Measurements from ENCODE around the gene UGT1A4.
A peak's percentile ranks its signal among the peaks of the same experiment; 100 is the strongest.
"Not testable (repeated sequence)": the region's sequence is repeated elsewhere in the genome, so short reads cannot be mapped to it uniquely, and the experiment has no call there.

Gene UGT1A4

DNA sequence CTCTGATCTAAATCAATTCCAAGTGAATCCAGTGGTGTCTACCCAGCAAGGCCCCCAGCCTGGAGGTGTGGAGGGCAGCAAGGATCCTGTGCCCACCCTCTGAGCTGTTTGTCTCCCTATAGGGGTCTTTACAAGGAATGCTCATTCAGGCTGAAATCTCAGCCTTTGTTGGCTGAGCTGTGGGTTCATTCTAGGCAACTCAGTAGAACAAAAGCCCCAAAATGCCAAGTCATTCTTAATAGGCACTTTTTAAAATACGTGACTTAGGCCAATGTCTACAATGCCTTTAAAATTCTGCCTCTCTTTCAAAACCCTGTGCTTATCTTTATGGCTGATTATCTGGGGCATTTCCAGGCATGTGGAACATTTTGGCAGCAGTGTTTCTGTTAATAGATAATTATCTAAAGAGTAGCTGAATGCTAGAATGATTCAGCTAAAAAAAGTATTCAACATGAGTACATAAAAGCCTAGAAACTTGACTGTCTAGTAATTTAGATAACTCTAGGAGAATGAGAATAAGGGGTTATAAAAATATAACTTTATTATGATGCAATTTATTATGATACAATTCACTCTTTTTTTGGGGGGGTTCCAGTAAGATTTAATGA, 18.4 kb upstream of the UGT1A4 start:
- DNase-seq, result no peak

DNA sequence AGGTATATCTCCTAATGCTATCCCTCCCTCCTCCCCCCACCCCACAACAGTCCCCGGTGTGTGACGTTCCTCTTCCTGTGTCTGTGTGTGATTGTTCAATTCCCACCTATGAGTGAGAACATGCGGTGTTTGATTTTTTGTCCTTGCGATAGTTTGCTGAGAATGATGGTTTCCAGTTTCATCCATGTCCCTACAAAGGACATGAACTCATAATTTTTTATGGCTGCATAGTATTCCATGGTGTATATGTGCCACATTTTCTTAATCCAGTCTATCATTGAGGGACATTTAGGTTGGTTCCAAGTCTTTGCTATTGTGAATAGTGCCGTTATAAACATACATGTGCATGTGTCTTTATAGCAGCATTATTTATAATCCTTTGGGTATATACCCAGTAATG, 17.7 kb upstream of the UGT1A4 start:
- not testable (repeated sequence) for DNase-seq

DNA sequence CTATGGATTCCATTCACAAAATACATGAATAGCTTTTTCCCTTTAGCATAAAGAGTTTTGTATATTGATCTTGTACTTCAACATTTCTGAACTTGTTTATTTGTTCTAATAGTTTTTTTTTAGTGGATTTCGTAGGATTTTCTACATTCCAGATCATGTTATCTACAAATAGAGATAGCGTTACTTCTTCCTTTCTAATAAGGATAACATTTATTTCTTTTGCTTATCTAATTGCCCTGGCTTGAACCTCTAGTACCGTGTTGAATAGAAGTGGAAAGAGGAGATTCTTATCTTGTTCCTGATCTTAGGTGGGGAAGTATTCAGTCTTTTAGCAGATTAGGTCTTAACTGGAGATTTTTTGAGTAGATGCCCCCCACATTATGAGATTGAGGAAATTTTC, 16.3 kb upstream of the UGT1A4 start:
- DNase-seq, result no peak

DNA sequence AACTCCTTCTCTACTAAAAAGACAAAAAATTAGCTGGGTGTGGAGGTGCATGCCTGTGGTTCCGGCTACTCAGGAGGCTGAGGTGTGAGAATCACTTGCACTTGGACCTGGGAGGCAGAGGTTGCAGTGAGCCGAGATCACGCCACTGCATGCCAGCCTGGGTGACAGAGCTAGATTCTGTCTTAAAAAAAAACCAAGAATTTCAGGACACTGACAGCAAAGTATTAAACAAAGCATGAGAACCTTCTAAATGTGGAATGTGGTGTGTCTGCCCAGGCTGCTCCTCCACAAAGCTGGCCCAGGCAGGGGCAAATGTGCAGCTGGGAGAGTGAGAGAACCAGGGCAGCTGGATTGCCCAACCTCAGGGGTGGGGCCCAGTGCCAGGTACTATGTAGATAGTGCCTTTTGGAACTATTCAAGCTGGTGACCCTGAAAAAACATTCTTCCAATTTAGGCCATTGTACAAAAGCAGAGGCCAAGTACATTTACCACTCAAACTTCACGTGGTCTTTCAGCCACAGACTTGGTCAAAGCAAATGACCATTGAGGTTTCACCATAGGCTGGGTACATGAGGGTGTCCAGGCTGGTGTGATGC, 12.5 kb upstream of the UGT1A4 start:
- DNase-seq, result no peak

DNA sequence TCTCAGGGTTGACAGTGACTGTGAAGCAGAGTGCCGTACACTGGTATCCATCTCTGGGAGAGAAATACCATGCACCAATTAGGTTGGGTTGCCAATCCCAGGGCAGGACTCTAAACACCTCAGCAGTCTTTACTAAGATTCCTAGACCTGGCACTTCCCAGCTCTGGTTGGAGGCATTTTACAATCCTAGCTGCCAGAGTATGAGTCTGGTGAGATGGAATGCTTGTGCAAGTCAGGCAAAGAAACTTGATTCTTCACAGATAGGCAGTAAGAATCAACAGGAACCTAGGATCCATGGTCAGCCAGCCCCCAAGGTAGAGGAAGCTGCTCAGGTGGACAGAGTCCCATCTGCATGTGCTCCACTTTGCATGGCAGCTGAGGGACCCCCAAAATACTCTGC, 11.8 kb upstream of the UGT1A4 start:
- no peak for DNase-seq

DNA sequence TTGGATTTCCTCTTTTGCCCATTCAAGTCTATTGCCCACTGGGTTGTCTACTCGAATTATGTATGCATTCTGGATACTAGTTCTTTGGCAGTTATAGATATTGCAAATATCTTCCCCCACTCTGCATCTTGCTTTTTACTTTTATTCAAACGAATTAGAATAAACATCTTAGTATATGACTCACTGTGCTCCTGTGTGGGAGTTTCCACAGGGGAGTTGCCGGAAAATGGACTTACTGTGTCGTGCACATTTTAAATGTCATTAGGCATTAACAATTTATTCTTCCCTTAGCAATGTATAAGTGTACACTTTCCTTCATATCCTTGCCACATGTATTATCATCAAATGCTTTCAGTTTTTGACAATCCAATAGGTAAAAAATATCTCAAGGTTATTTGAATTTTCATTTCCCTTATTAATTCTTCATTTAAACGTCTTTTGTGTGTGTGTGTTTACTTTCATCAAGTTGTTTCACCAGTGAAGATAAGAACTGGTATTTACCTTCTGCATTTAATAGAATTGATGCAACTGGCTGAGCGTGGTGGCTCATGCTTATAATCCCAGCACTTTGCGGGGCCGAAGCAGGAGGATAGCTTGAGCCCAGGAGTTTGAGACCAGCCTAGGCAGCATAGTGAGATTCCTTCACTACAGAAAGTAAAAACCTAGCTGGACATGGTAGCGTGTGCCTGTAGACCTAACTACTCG, 10.4 kb upstream of the UGT1A4 start:
- no peak for DNase-seq

DNA sequence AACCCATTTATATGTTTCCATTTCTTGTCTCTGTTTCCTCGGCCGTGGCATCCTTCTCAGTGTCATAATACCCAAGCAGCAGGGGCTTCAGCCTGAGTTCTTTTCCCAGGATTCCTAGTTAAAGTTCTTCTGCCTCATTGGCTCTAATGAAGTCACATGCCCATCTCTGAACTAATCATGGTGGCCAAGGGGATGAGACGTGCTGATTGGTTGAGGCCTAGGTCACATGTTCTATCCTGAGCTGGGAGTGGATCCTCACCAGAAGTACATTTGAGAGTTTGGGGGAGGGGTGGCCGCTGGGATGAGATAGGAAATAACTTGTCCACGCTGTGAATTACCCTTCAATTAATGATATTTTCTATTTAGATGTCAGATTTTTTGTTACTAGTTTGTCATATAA, 9.6 kb upstream of the UGT1A4 start:
- DNase-seq, result peak in 1 of 2 experiments; percentile 46

DNA sequence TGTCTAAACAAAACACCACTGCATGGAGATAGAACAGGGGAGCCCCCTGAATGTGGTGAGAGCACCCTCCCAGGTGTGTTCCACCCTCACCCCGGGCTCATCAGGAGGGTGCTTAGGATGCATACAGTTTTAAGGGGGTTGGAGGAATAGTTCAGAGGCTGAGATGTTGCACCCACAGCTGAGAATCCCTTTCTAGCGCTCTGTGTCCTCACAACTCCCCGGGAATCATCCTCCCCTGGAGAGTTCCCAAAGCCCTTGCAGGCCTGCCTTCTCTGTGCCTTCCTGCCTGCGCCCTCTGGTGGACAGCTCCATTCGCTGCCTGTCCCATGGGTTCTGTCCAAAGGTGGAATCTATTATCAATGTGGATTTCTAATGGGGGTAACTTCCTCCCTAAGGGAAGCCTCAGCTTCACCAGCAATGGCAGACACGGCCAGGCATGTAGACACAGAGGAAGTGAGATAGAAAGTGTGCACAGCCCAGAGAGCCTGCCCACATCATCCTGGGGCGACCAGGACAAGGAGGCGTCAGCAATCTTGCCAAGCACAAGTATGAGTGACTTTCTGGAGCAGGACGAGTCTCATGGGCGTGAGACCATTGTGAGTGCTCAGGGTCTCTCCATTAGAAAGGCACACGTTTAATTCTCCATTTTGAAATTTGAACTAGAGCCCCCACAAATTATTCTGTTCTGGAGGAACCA, 7.1 kb upstream of the UGT1A4 start:
- peak; percentile 17 to 69 for DNase-seq

DNA sequence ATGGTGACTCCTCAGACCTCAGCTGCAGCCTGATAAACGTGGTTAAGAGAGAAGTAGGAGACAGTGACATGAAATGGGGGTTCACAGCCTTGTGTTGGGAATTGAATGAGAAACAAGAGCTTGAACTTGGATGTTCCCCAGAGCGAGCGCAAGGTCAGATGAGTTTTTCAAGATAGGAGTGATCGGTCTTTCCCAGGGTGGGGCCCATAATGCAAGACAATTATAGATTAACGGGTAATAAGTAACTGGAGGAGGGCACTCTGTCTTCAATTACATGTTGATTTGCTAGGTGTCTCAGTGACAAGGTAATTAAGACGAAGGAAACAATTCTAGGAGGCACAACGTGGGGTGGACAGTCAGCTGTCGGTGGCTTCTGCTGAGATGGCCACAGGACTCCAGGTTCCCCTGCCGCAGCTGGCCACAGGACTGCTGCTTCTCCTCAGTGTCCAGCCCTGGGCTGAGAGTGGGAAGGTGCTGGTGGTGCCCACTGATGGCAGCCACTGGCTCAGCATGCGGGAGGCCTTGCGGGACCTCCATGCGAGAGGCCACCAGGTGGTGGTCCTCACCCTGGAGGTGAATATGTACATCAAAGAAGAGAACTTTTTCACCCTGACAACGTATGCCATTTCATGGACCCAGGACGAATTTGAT, 5.8 kb upstream of the UGT1A4 start, which contains the start of gene UGT1A5:
Gene UGT1A5, plus strand, starts transcription at position 297 of the 651 bp plus-strand sequence. Its CDS starts 85 bp downstream, at position 382.
- no peak for DNase-seq

DNA sequence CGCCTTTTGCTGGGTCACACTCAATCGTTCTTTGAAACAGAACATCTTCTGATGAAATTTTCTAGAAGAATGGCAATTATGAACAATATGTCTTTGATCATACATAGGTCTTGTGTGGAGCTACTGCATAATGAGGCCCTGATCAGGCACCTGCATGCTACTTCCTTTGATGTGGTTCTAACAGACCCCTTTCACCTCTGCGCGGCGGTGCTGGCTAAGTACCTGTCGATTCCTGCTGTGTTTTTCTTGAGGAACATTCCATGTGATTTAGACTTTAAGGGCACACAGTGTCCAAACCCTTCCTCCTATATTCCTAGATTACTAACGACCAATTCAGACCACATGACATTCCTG, 5.3 kb upstream of the UGT1A4 start:
- DNase-seq, result no peak

DNA sequence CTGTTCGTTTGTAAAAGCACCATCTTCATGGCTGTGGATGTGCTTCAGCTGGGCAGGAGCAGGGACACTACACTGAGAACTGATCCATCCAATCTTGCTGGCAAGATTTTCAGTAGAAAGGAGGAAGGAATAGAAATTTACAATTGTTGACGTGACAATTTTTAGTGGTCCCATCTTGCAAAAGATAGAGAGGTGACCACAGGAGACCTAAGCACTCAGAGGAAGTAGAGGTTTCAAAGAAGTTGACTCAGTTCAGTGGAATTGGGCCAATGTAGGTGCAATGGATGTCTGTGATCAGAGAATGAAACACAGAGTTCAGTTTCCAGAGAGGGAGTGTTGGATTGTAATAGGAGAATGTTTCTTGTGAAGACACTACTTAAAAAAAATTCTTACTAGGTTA, 4.4 kb upstream of the UGT1A4 start:
- no peak for DNase-seq

DNA sequence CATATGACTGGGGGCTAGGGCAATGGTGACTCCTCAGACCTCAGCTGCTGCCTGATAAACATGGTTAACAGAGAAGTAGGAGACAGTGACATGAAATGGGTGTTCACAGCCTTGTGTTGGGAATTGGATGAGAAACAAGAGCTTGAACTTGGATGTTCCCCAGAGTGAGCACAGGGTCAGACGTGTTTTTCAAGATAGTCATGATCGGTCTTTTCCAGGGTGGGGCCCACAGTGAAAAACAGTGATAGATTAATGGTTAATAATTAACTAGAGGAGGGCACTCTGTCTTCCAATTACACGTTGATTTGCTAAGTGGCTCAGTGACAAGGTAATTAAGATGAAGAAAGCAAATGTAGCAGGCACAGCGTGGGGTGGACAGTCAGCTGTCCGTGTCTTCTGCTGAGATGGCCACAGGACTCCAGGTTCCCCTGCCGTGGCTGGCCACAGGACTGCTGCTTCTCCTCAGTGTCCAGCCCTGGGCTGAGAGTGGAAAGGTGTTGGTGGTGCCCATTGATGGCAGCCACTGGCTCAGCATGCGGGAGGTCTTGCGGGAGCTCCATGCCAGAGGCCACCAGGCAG, 10.3 kb downstream of the UGT1A4 start, which contains the start of gene UGT1A3:
Gene UGT1A3, plus strand, starts transcription at position 320 of the 579 bp plus-strand sequence. Its CDS starts 85 bp downstream, at position 405.
- no peak for DNase-seq

DNA sequence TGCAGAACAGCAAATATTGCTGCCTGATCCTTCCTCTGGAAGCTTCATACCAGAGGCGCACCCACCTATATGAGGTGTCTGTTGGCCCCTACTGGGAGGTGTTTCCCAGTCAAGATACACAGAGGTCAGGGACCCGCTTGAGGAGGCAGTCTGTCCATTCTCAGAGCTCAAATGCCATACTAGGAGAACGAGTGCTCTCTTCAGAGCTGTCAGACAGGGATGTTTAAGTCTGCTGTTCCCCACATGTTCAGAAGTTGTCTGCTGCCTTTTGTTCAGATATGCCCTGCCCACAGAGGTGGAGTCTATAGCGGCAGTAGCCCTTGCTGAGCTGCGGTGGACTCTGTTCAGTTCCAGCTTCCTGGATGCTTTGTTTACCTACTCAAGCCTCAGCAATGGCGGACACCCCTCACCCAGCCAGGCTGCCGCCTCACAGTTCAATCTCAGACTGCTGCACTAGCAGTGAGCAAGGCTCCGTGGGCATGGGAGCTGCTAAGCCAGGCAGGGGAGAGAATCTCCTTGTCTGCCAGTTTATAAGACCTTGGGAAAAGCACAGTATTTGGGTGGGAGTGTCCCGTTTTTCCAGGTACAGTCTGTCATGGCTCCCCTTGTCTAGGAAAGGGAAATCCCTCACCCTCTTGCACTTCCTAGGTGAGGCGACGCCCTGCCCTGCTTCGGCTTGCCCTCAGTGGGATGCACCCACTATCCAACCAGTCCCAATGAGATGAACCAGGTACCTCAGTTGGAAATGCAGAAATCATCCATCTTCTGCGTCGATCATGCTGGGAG, 18.5 kb downstream of the UGT1A4 start:
- DNase-seq, result not testable (repeated sequence)

DNA sequence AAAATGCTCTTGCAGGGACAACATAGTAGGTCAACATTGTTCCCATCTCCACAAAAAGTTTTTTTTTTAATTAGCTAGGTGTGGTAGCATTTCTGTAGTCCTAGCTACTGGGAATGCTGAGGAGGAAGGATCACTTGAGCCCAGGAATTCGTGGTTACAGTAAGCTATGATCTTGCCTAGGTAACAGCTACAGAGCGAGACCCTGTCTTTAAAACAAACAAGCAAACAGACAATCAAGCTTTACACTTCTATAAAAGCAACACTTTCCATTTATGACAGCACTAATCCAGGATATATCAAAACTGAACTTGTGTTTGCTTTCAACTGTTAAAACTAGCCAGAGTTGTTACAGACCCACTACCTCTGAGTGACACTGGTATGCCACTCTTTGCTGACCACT, 22.3 kb downstream of the UGT1A4 start:
- DNase-seq, result no peak

DNA sequence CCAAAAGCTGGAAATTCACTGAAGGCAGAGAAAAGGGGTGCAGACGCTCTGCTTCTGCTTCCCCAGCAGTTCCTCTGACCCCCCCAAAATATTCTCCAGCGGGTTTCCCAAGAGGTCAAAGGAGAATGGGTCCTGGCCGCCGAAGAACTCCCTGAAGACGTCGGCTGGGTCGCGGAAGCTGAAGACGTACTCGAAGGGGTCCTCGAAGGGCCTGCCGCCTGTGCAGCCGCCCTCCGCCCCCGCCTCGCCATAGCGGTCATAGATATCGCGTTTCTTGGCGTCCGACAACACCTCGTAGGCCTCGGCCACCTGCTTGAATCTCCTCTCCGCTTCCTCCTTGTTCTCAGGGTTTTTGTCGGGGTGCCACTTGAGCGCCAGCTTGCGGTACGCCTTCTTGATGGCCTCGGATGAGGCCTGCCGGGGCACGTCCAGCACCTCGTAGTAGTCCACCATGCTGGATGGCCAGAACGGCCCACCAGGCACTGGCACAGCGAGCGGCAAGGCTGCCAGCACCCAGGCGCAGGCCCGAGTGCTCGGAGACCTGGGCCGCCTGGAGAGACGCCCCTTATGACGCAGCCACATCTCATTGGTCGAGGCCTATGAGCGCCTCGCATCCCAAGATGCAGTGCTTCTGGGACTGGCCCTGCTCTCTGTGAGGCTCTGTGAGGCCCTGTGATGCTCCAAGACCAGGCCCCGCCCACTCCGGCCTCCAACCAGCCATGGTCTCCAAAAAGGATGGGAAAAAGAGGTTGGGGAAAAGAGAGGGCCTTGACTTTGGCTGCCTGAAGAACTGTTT, 25.1 kb downstream of the UGT1A4 start:
- no peak for DNase-seq

DNA sequence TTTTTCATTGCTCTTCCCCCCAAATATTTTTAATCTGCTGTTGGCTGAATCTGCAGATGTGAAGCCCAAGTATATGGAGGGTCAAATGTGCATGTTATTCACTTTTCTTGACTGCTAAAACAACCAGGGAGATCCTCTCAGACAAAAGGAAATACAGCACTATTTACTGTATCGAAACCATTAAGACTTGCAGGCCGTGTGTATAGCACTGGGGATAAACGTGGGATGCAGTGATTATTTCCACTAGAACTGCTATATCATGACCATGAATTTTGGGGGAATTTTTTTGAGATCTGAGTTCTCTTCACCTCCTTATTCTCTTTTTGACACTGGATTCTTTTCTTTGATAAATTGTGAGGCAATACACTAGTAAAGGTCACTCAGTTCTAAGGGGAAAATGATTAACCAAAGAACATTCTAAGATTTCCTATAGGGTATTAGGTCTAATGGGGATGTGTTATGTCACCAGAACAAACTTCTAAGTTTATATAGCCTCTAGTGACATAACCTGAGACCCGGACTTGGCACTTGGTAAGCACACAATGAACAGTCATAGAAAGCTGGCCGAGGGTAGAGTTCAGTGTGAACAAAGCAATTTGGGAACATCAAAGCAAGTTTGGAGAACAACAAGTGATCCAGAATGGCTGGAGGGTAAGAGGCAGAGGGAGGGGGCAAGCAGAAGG, 26.7 kb downstream of the UGT1A4 start:
- DNase-seq, result no peak

DNA sequence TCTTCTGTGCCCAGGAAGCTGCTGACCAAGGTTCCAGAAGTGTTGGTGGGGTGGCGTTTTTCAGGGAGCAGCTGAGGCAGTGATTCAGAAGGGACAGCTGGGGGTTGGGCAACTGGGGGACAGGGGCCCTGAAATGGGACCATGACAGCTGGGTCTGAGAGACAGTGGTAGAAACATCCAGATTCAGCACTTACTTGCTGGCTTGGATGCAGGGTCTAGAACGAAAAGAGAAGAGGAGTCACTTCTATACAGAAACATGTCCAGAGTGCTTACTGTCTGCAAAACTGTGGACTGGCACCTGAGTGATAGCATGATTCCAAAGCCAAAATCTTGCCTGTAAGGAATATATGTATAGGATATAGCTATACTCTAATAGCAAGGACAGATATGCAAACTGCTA, 27.3 kb downstream of the UGT1A4 start:
- DNase-seq, result not testable (repeated sequence)

DNA sequence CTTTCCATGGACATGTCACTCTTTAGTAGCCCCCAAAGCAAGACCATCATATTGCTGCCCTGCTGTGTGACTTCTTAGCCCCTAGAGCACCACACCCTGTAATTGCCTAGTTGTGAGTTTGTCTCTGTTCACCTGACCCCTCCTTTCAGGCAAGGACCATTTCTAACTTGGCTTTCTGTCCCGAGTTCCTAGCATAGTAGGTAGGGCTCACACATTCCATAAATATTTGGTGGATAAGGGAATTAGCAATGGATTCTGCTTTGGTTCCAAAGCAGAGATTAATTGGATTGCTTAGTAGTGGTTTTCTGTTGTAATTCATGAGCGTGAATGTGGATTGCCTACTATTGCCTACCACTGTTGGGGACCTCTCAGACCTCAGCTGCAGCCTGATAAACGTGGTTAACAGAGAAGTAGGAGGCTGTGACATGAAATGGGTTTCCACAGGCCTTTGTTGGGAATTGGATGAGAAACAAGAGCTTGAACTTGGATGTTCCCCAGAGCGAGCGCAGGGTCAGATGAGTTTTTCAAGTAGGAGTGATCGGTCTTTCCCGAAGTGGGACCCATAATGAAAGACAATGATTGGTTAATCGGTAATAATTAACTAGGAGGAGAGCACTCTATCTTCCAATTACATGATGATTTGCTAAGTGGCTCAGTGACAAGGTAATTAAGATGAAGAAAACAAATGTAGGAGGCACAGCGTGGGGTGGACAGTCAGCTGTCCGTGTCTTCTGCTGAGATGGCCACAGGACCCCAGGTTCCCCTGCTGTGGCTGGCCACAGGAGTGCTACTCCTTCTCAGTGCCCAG, 28.1 kb downstream of the UGT1A4 start:
- no peak for DNase-seq

DNA sequence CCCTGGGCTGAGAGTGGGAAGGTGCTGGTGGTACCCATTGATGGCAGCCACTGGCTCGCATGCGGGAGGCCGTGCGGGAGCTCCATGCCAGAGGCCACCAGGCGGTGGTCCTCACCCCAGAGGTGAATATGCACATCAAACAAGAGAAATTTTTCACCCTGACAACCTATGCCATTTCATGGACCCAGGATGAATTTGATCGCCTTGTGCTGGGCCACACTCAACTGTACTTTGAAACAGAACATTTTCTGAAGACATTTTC, 28.7 kb downstream of the UGT1A4 start:
- no peak for DNase-seq

DNA sequence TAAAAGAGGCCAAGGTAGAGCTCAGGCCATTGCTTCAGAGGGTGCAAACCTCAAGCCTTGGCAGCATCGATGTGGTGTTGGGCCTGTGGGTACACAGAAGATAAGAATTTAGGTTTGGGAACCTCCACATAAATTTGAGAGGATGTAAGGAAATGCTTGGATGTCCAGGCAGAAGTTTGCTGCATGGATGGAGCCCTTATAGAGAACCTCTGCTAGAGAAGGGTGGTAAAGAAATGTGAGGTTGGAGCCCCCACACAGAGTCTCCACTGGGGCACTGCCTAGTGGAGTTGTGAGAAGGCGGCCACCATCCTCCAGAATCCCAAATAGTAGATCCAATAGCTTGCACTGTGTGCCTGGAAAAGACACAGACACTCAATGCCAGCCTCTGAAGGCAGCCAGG, 32.2 kb downstream of the UGT1A4 start:
- DNase-seq, result not testable (repeated sequence)

All from NCI-H446 (cell line).